ENCODE data around the gene DENND6B.
A peak's percentile ranks its signal among the peaks of the same experiment; 100 is the strongest.

The DENND6B gene

DNA sequence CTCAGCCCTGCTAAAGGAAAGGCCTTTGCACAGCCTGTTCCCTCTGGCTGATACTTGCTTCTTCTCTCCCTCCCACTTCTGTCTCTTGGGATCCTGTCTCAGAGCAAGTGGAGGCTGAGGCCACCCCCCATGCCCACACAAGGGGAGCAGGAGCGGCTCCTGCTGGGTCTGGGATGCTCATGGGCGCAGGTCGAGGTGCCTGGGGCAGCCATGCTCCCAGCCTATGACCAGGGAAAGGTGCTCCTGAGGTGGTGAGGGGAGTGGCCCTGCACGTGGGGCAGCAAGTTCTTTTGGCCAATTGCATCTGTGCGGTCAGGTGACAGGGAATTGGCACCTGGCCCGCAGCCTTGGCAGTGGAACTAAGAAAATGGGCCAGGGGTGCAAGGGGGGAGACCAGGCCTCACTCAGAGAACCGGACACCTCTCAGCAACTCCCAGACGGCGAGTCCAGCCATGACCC lies 58.1 kb downstream of the DENND6B start:
- no peak for DNase-seq

DNA sequence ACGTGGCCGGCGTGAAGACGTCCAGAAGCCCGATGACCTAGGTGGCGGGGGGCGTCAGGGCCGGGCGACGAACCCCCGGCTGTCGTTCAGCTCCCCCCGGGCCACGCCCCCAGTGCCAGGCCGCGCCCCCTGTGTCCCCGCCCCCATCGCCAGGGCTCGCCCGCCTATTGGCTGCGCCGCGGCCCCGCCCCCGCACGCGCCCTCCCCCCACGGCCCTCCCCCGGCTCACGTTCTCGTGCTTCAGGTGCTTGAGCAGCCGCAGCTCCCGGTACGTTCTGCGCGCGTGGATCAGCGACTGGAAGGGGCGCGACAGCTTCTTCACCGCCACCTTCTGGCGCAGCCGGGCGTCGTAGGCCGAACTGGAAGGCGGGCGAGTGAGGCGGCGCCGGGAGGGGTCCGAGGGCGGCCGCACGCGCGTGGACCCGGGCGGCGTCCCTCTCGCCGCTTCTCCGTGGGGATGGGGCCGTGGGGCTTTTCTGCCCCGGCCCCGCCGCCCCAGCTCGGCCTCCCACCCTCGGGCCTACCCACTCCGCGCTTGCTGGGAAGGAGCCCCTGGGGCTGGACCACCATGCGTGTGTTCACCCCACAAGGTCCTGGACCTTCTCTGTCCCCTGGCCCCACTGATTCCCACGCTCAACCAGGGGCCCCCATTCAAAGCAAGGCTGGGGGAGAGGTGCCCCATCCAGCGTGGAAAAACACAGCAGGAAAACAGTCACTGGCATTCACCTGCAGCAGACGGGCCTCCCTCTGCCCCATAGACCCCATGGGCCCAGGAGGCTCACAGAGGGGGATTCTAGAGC lies 59.0 kb downstream of the DENND6B start:
- peak; percentile 68 for DNase-seq

DNA sequence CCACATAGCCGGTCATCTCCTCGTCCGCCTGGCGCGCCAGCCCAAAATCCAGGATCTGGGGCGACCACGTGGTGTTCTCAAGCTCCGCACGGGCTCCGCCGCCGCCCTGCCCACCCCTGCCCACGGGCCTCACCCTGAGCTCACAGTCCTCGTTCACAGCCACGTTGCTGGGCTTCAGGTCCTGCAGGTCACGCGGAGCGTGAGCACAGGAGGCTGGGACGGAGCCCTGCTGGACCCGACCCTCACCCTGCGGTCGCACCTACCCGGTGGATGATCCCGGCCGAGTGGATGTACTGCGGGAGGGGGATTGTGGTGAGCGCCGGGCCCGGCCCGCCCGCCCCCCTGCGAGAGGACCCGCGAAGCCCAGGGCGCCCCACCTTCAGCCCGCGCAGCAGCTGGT lies 59.8 kb downstream of the DENND6B start:
- DNase-seq, result no peak

DNA sequence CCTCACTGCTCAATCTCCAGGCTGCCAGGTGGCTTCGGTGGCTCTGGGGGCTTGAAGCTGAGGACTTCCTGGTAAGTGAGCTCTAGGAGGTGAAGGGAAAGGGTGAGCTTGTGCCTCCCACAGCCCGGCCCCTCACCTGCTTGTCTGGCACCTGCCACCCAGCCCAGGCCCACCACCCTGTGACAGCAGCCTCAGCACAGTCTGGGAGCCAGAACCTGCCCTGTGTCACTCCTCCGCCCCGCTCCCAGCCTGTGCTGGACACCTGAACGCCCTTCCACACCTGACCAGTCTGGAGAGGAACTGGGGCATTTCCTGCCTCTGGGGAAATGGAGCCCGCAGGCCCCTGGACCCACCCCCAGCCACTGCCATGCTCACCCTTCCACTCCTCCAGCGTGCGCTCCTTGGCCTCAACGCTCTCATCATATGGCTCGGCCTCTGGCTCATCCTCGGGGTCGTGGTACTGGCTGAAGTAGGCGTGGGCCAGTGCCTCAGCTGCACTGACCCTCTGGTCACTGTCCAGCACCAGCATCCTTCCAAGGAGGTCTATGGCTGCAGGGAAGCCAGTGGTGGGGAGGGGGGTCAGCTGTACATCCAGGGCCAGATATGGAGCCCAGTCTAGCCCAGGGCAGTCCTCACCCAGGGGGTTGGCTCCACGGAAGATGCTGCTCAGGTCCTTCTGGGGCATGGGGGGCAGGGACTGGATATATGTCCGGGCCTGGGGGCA lies 61.7 kb downstream of the DENND6B start:
- no peak for DNase-seq

DNA sequence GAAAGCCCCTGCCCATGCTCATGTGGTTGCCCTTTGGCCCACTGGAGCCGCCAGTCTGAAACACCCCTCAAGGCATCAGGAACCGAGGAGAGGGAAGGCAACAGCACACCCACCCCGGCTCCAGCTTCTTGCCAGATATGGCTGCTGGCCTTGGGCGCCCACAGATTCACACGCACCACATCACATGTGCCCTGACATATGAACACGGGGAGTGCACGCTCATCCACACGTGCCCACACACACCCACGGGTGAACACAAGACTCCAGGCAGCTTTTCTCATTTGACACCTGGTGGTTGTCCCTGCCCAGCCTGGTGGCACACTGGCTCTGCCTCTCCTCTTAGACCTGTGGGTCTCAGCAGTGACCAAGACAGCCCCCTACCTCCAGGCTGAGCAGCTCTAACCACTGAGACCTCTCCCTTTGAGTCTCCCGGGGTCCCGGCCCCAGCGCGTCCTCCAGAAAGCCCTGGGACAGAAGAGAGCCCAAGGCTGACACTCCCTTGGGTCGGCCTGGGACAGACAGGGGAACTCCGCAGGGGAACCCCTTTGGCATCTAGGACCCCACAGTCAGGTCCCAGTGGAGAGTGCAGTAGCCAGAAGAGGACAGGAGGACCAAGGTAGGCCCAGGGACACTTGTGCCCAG lies 62.6 kb downstream of the DENND6B start:
- no peak for DNase-seq

DNA sequence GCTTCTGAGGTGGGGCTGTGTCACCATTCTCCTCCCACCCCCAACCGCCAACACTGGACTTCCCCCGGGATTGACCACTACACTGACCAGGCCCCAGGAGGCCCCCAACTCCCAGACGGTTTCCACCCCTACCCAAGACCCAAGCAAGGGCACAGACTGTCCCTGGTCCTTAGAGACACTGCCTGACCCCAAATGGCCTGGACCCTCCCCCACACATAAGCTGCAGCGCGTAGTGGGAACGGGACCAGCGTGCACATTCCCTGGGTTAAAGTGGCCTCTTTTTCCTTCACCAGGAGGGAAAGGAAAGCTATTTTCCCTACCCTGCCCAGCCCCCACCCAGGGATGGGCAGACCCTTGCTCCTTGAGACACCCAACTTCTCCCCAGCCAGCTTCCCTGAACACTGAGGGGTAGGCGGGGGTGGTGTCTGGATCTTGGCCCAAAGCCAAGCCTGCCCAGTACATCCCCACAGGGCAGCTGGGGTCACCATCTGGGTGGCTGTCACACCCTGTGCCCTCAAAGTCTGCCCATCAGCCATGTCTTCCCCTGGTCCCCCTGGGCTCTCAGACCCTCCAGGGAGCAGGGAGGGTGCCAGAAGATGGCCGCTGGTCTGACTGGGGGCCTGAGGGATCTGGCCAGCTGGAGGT lies 63.7 kb downstream of the DENND6B start:
- no peak for DNase-seq

DNA sequence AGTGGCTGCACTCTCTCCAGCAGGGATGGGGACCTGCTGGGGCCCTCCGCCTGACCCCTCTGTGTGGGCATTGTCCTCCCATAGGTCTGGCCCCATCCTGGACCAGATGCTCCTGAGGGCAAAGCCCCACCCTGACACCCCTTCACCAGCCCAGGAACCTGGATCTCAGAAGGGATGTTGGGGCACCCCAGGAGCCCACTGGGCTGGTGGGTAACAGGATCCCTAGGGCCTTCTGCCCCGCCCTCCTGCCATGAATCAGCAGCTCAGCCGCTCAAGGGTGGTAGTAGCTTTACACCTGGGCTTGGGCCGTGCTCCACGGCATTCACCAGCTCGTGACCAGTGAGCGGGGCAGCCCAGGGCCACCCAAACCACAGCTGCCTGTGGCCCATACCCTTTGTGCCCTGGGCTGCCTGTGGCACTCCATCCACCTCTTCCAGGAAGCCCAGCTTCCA lies 64.3 kb downstream of the DENND6B start:
- no peak for DNase-seq

- DNase-seq, result no peak
Measured at GRCh38 chr22:50261615-50262459, 65.0 kb downstream of the DENND6B start, which contains the start of gene MAPK12. Gene MAPK12, minus strand, starts transcription at chr22:50261683. Its CDS starts 174 bp downstream, at chr22:50261509.

GRCh38 chr22:50260801-50261614 lies 65.8 kb downstream of the DENND6B start:
- no peak for DNase-seq

GRCh38 chr22:50260434-50260800 lies 66.4 kb downstream of the DENND6B start:
- DNase-seq, result no peak

GRCh38 chr22:50259302-50259701 lies 67.5 kb downstream of the DENND6B start:
- no peak for DNase-seq
